Brain microvascular endothelial cell (primary cell): Measurements from ENCODE around the gene THAP10.

Source experiments
- DNase-seq: peaks from one replicate; pipeline ENCODE4 v3.0.0-alpha.2; 2020
- H3K27ac ChIP-seq: fragments of 250-450 bp; sonication (Bioruptor Pico); 2 replicates; pipeline ENCODE4 v1.5.1; 2020; ENCODE audit warnings: mild to moderate bottlenecking, moderate library complexity
- H3K27me3 ChIP-seq: fragments of 250-450 bp; sonication (Bioruptor Pico); replicated peaks from 2 replicates; pipeline ENCODE4 v1.5.1; 2020; ENCODE audit warnings: mild to moderate bottlenecking
- H3K36me3 ChIP-seq: fragments of 250-450 bp; sonication (Bioruptor Pico); replicated peaks from 2 replicates; pipeline ENCODE4 v1.5.1; 2020; ENCODE audit warnings: mild to moderate bottlenecking
- H3K4me3 ChIP-seq: 2 replicates; pipeline ENCODE4 v1.5.1; 2011; ENCODE audit warnings: low read depth, mild to moderate bottlenecking, control low read depth, low read length, moderate library complexity
- in situ Hi-C: cut with HindIII; loops from 2 replicates; pipeline ENCODE4 v1.10.0; 2017; ENCODE audit warnings: low sequenced_read_pairs, low pct_ligation_motif_present
- TF ChIP-seq, protein P1 (sequence below): IDR thresholded peaks from 2 replicates; pipeline ENCODE4 v1.5.1; 2011; ENCODE audit warnings: low read depth, mild to moderate bottlenecking, moderate library complexity, low read length, control low read depth, inconsistent platforms; ENCODE audit errors: missing control alignments

THAP10 gene

DNA sequence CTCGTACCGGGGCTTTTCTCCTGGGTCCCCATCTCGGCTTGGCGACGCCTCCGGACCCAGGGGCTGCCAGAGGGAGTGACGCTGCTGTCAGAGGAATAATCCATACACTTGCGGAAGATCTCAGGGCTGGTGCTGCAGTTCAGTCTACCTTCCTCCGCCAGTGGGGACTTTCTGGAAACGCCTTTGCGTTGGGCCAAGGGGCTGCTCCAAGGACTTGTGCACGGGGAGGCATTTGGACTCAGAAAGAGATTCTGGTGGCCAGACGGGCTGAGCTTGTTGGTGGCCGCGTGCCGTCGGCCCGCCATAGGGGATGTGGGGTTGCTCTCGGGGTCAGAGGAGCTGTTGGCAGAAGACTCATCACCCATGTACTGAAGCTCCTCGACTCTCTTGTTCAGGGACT lies 60.1 kb downstream of the THAP10 start:
- Histone ChIP-seq H3K27me3 (no peaks in the 10 kb centered on the region), H3K27ac (no peak overlapping the region), H3K36me3 (peaks cover 37% of the 10 kb centered on the region), H3K4me3 (no peak overlapping the region)
- in situ Hi-C loops, result no loop called here
- DNase-seq, result no peak
- TF ChIP-seq, protein P1, sequence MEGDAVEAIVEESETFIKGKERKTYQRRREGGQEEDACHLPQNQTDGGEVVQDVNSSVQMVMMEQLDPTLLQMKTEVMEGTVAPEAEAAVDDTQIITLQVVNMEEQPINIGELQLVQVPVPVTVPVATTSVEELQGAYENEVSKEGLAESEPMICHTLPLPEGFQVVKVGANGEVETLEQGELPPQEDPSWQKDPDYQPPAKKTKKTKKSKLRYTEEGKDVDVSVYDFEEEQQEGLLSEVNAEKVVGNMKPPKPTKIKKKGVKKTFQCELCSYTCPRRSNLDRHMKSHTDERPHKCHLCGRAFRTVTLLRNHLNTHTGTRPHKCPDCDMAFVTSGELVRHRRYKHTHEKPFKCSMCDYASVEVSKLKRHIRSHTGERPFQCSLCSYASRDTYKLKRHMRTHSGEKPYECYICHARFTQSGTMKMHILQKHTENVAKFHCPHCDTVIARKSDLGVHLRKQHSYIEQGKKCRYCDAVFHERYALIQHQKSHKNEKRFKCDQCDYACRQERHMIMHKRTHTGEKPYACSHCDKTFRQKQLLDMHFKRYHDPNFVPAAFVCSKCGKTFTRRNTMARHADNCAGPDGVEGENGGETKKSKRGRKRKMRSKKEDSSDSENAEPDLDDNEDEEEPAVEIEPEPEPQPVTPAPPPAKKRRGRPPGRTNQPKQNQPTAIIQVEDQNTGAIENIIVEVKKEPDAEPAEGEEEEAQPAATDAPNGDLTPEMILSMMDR, result no peak
